ENCODE measurements around the gene HIVEP3.

The HIVEP3 gene

GRCh38 chr1:41862384-41863221, 56.1 kb downstream of the HIVEP3 start:
- no peak for TF ChIP-seq EP300 (IDR thresholded peaks at IDR 0.05; ENCODE audit: borderline replicate concordance)
- TF ChIP-seq NFIC (IDR thresholded peaks at IDR 0.05): no peak
- TF ChIP-seq, protein P1, sequence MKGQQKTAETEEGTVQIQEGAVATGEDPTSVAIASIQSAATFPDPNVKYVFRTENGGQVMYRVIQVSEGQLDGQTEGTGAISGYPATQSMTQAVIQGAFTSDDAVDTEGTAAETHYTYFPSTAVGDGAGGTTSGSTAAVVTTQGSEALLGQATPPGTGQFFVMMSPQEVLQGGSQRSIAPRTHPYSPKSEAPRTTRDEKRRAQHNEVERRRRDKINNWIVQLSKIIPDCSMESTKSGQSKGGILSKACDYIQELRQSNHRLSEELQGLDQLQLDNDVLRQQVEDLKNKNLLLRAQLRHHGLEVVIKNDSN (IDR thresholded peaks at IDR 0.05): no peak
- TF ChIP-seq CREB1 (IDR thresholded peaks at IDR 0.05; ENCODE audit: low read depth): no peak
- TF ChIP-seq TEAD4 (IDR thresholded peaks at IDR 0.05): no peak
- TF ChIP-seq, protein P2, sequence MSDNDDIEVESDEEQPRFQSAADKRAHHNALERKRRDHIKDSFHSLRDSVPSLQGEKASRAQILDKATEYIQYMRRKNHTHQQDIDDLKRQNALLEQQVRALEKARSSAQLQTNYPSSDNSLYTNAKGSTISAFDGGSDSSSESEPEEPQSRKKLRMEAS (IDR thresholded peaks at IDR 0.05): no peak
- no peak for TF ChIP-seq FOXM1 (IDR thresholded peaks at IDR 0.05; ENCODE audit: borderline replicate concordance, low read depth)
- TF ChIP-seq REST (IDR thresholded peaks at IDR 0.05; ENCODE audit: low read depth): no peak
- TF ChIP-seq ZBTB7A (IDR thresholded peaks at IDR 0.05; ENCODE audit: low read depth): no peak
- no peak for TF ChIP-seq TAF1 (IDR thresholded peaks at IDR 0.05; ENCODE audit: low read depth)
- TF ChIP-seq YY1 (IDR thresholded peaks at IDR 0.05; ENCODE audit: low read depth): no peak
- no peak for TF ChIP-seq RAD21 (IDR thresholded peaks at IDR 0.05; ENCODE audit: low read depth)
- TF ChIP-seq EGR1 (IDR thresholded peaks at IDR 0.05): no peak
- TF ChIP-seq CEBPB (IDR thresholded peaks at IDR 0.05): no peak
- TF ChIP-seq TCF12 (IDR thresholded peaks at IDR 0.05; ENCODE audit: low read depth): no peak

GRCh38 chr1:41861535-41862383, 57.0 kb downstream of the HIVEP3 start:
- no peak for TF ChIP-seq FOXM1 (IDR thresholded peaks at IDR 0.05; ENCODE audit: borderline replicate concordance, low read depth)

DNA sequence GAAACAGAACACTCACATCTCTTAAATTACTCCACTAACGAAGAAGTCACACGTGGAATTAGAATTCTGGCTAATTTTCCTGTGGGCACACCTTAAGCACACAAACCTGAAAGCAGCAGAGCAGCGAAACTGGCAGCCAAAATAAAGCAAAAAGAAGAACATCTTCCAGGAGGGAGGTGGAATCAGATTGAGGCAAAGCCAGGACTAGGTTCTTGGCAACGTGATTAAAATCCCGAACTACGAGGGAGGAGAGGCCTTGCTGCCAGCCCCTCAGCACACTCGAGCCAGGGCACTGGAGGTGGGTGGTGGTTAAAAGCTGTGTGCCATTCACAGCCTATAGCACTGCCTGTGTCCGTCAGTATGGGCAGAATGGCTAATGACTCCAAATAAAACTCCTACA, 58.0 kb downstream of the HIVEP3 start:
- no peak for TF ChIP-seq YY1 (IDR thresholded peaks at IDR 0.05; ENCODE audit: low read depth)
- TF ChIP-seq, protein P2 (IDR thresholded peaks at IDR 0.05): no peak
- no peak for TF ChIP-seq CREB1 (IDR thresholded peaks at IDR 0.05; ENCODE audit: low read depth)
- TF ChIP-seq TCF12 (IDR thresholded peaks at IDR 0.05; ENCODE audit: low read depth): no peak

- TF ChIP-seq TEAD4 (IDR thresholded peaks at IDR 0.05) (no peak), RAD21 (IDR thresholded peaks at IDR 0.05; ENCODE audit: low read depth) (no peak), REST (IDR thresholded peaks at IDR 0.05; ENCODE audit: low read depth) (no peak), TCF12 (IDR thresholded peaks at IDR 0.05; ENCODE audit: low read depth) (no peak), TAF1 (IDR thresholded peaks at IDR 0.05; ENCODE audit: low read depth) (no peak), EP300 (IDR thresholded peaks at IDR 0.05; ENCODE audit: borderline replicate concordance) (no peak), CREB1 (IDR thresholded peaks at IDR 0.05; ENCODE audit: low read depth) (no peak)
These were observed 58.5 kb downstream of the HIVEP3 start for GRCh38 chr1:41860214-41860613.

GRCh38 chr1:41859686-41860085, 59.0 kb downstream of the HIVEP3 start:
- TF ChIP-seq REST (IDR thresholded peaks at IDR 0.05; ENCODE audit: low read depth) (no peak), EGR1 (IDR thresholded peaks at IDR 0.05) (no peak), CREB1 (IDR thresholded peaks at IDR 0.05; ENCODE audit: low read depth) (no peak), NFIC (IDR thresholded peaks at IDR 0.05) (no peak), TEAD4 (IDR thresholded peaks at IDR 0.05) (no peak), TAF1 (IDR thresholded peaks at IDR 0.05; ENCODE audit: low read depth) (no peak)
